Tibial nerve (tissue), 4 donors: ENCODE measurements around the gene CORO7.

ENCODE experiments used
- CTCF ChIP-seq, 5 experiments: fragments of 200-600 bp in 3 of 5; fragments of 450-650 bp in 2 of 5; sonication (generic) in 3 of 5; IDR thresholded peaks; one replicate each; pipeline ENCODE4 v1.5.1; 2016 to 2019; ENCODE audit warnings: antibody characterized with exemption in 5 of 5, mild to moderate bottlenecking in 3 of 5, moderate library complexity in 2 of 5
- EP300 ChIP-seq, 2 donors: sonication (generic); formaldehyde crosslinking; IDR thresholded peaks; one replicate each; pipeline ENCODE4 v1.6.1; 2017; ENCODE audit warnings: antibody characterized with exemption in 2 of 2, mild to moderate bottlenecking in 1 of 2
- POLR2A ChIP-seq, 2 donors: fragments of 450-650 bp; IDR thresholded peaks; one replicate each; pipeline ENCODE4 v1.6.1; 2017; ENCODE audit warnings: antibody characterized with exemption in 2 of 2, mild to moderate bottlenecking in 2 of 2, moderate library complexity in 2 of 2

GRCh38 chr16:4367393-4367856 lies 49.0 kb downstream of the CORO7 start:
- no peak for TF ChIP-seq CTCF (IDR thresholded peaks at IDR 0.05)
- TF ChIP-seq EP300 (IDR thresholded peaks at IDR 0.05) = no peak
- TF ChIP-seq POLR2A (IDR thresholded peaks at IDR 0.05) = no peak
